ENCODE data around the gene IGSF23.

Gene IGSF23

GRCh38 chr19:44643605-44644401 lies 30.4 kb downstream of the IGSF23 start, which contains the start of gene PVR:
Gene PVR, plus strand, starts transcription at chr19:44643910. Its CDS starts 187 bp downstream, at chr19:44644097.
- peak; percentile 80 for DNase-seq

GRCh38 chr19:44644402-44645016 lies 31.1 kb downstream of the IGSF23 start:
- DNase-seq = peak; percentile 67

GRCh38 chr19:44645407-44646048 lies 32.2 kb downstream of the IGSF23 start:
- no peak for DNase-seq

GRCh38 chr19:44646049-44646416 lies 32.7 kb downstream of the IGSF23 start:
- no peak for DNase-seq

- DNase-seq = no peak
Observed at GRCh38 chr19:44647144-44647543, 33.8 kb downstream of the IGSF23 start.

- DNase-seq = no peak
Observed at GRCh38 chr19:44648631-44649251, 35.4 kb downstream of the IGSF23 start.

GRCh38 chr19:44649578-44650145 lies 36.3 kb downstream of the IGSF23 start:
- DNase-seq = no peak

GRCh38 chr19:44653343-44653742 lies 40.0 kb downstream of the IGSF23 start:
- DNase-seq = no peak

- peak; percentile 66 for DNase-seq
Observed at GRCh38 chr19:44653977-44654774, 40.8 kb downstream of the IGSF23 start.

GRCh38 chr19:44657211-44657921 lies 44.0 kb downstream of the IGSF23 start:
- DNase-seq = peak; percentile 69

- DNase-seq = no peak
Observed at GRCh38 chr19:44658069-44658733, 44.8 kb downstream of the IGSF23 start.

- no peak for DNase-seq
Observed at GRCh38 chr19:44660081-44660480, 46.7 kb downstream of the IGSF23 start.

- no peak for DNase-seq
Observed at GRCh38 chr19:44661205-44661604, 47.8 kb downstream of the IGSF23 start.

GRCh38 chr19:44661904-44662303 lies 48.5 kb downstream of the IGSF23 start:
- no peak for DNase-seq

GRCh38 chr19:44662691-44663385 lies 49.5 kb downstream of the IGSF23 start:
- no peak for DNase-seq

- no peak for DNase-seq
Observed at GRCh38 chr19:44663996-44664395, 50.6 kb downstream of the IGSF23 start.

GRCh38 chr19:44664976-44665375 lies 51.6 kb downstream of the IGSF23 start:
- DNase-seq = no peak

- no peak for DNase-seq
Observed at GRCh38 chr19:44666852-44667556, 53.6 kb downstream of the IGSF23 start.

GRCh38 chr19:44668985-44669764 lies 55.8 kb downstream of the IGSF23 start:
- DNase-seq = no peak
